HG02852 (cell line): ENCODE measurements around the gene RNF8.
"Not testable (repeated sequence)": the region's sequence is repeated elsewhere in the genome, so short reads cannot be mapped to it uniquely, and the experiment has no call there.

Experiments used
- ATAC-seq: cut with Tn5 transposase; IDR thresholded peaks from one replicate; pipeline ENCODE4 v1.9.1; 2021; ENCODE audit warnings: mild to moderate bottlenecking, moderate library complexity; ENCODE audit not compliant: unreplicated experiment

RNF8 gene

GRCh38 chr6:37393381-37393929 is 39.7 kb downstream of the RNF8 start:
- no peak for ATAC-seq

- ATAC-seq = no peak
These were observed 42.9 kb downstream of the RNF8 start for GRCh38 chr6:37396571-37397180.

- no peak for ATAC-seq
These were observed 45.3 kb downstream of the RNF8 start for GRCh38 chr6:37399131-37399530.

GRCh38 chr6:37399795-37400490 is 46.2 kb downstream of the RNF8 start:
- ATAC-seq = no peak

GRCh38 chr6:37401658-37402057 is 47.9 kb downstream of the RNF8 start:
- ATAC-seq = not testable (repeated sequence)

- ATAC-seq = no peak
These were observed 53.1 kb downstream of the RNF8 start for GRCh38 chr6:37406726-37407341.

- no peak for ATAC-seq
These were observed 54.2 kb downstream of the RNF8 start for GRCh38 chr6:37407948-37408347.

- ATAC-seq = no peak
These were observed 55.7 kb downstream of the RNF8 start for GRCh38 chr6:37409501-37409900.

- no peak for ATAC-seq
These were observed 63.6 kb downstream of the RNF8 start for GRCh38 chr6:37417393-37417792.

- no peak for ATAC-seq
These were observed 64.9 kb downstream of the RNF8 start for GRCh38 chr6:37418722-37419121.

GRCh38 chr6:37426058-37426944 is 72.5 kb downstream of the RNF8 start:
- ATAC-seq = no peak

- ATAC-seq = no peak
These were observed 73.2 kb downstream of the RNF8 start for GRCh38 chr6:37426945-37427510.

- no peak for ATAC-seq
These were observed 75.6 kb downstream of the RNF8 start for GRCh38 chr6:37429352-37429750.

- no peak for ATAC-seq
These were observed 78.8 kb downstream of the RNF8 start for GRCh38 chr6:37432590-37432915.

GRCh38 chr6:37432916-37433656 is 79.3 kb downstream of the RNF8 start, which contains the start of gene CMTR1:
CMTR1 (plus strand) TSS chr6:37433221; CDS start chr6:37435630, 2,409 bp downstream.
- ATAC-seq = peak; percentile 90

GRCh38 chr6:37433657-37434271 is 80.0 kb downstream of the RNF8 start:
- ATAC-seq = peak; percentile 41

- no peak for ATAC-seq
These were observed 81.6 kb downstream of the RNF8 start for GRCh38 chr6:37435373-37435772.

- ATAC-seq = no peak
These were observed 82.0 kb downstream of the RNF8 start for GRCh38 chr6:37435816-37436215.

- no peak for ATAC-seq
These were observed 85.1 kb downstream of the RNF8 start for GRCh38 chr6:37438930-37439329.

- no peak for ATAC-seq
These were observed 87.9 kb downstream of the RNF8 start for GRCh38 chr6:37441651-37442050.
